HCT116 (cell line): ENCODE data around the gene CAPN2. TPM values are rescaled to one million over a fixed set of nuclear protein-coding genes. Genes with fewer than 3 reads are reported as not detected.

ENCODE experiments used
- ATAC-seq: fragments of 200-7000 bp; cut with Tn5 transposase; 2 replicates; pipeline ENCODE4 v1.9.1; 2020; ENCODE audit warnings: mild to moderate bottlenecking, moderate library complexity
- BruUV-seq: library from RNA; stranded (reverse); fragments of 400-500 nt; replicated peaks from 2 replicates; lab custom pipeline; 2021; lab: Mats Ljungman, UMichigan
- CTCF ChIA-PET: fragments of 300-600 bp; sonication (Branson Sonifier 250); formaldehyde crosslinking; loops from one replicate; lab custom pipeline; 2021; ENCODE audit warnings: antibody characterized with exemption; lab: Charles Lee
- POLR2A ChIA-PET: fragments of 300-600, 350-600 bp; sonication (Branson Sonifier 250); formaldehyde crosslinking; loops from one replicate; lab custom pipeline; 2021; ENCODE audit warnings: antibody characterized with exemption; lab: Charles Lee
- RAD21 ChIA-PET, 2 experiments: fragments of 300-600 bp; sonication (Branson Sonifier 250); formaldehyde crosslinking; loops; one replicate each; lab custom pipeline; 2023; ENCODE audit warnings: low total read pairs in 2 of 2; ENCODE audit not compliant: uncharacterized antibody in 2 of 2, unreplicated experiment in 2 of 2, low non-redundant PET in 1 of 2; lab: Charles Lee
- DNase-seq: peaks from one replicate; pipeline ENCODE4 v3.0.0-alpha.2; 2010; ENCODE audit warnings: low read depth, low spot score
- H2AFZ ChIP-seq: fragments of 200-600 bp; shearing (Covaris generic), sonication (generic); 2 replicates; pipeline ENCODE4 v1.6.1; 2017; ENCODE audit warnings: low read depth, mixed run types, mixed read lengths, antibody characterized with exemption, low read length; ENCODE audit not compliant: poor library complexity, severe bottlenecking
- H3K27ac ChIP-seq: 2 replicates; pipeline ENCODE4 v1.5.1; 2012; ENCODE audit warnings: low read depth, low read length
- H3K27me3 ChIP-seq: fragments of 200-600 bp; sonication (generic); 2 replicates; pipeline ENCODE4 v1.6.1; 2016; ENCODE audit warnings: mixed run types, low read length, mixed read lengths; ENCODE audit not compliant: insufficient read depth
- H3K36me3 ChIP-seq, 2 experiments: fragments of 200-500 bp in 1 of 2; fragments of 200-600 bp in 1 of 2; sonication (Bioruptor generic) in 1 of 2; sonication (generic) in 1 of 2; 2 replicates each; pipeline versions ENCODE4 v1.5.1 to v1.6.1; 2014 to 2016; ENCODE audit warnings: low read length in 2 of 2, inconsistent platforms in 1 of 2, mixed read lengths in 1 of 2, mixed run types in 1 of 2; ENCODE audit not compliant: insufficient read depth in 2 of 2, control insufficient read depth in 1 of 2
- H3K4me1 ChIP-seq, 2 experiments: fragments of 200-600 bp in 1 of 2; sonication (generic) in 1 of 2; 2 replicates each; pipeline versions ENCODE4 v1.5.1 to v1.6.1; 2012 to 2017; ENCODE audit warnings: low read length in 2 of 2, inconsistent platforms in 1 of 2, mild to moderate bottlenecking in 1 of 2, mixed read lengths in 1 of 2, mixed run types in 1 of 2, moderate library complexity in 1 of 2; ENCODE audit not compliant: insufficient read depth in 2 of 2, control insufficient read depth in 1 of 2
- H3K4me2 ChIP-seq: fragments of 200-600 bp; sonication (generic); 2 replicates; pipeline ENCODE4 v1.6.1; 2017; ENCODE audit warnings: mixed run types, low read length, mixed read lengths
- H3K4me3 ChIP-seq, 2 experiments: fragments of 200-600 bp in 1 of 2; sonication (generic) in 1 of 2; replicated peaks in 1 of 2; 2 replicates each; pipeline ENCODE4 v1.5.1; 2011 to 2016; ENCODE audit warnings: low read length in 2 of 2, control low read depth in 1 of 2, low read depth in 1 of 2, mild to moderate bottlenecking in 1 of 2, mixed read lengths in 1 of 2, mixed run types in 1 of 2
- H3K79me2 ChIP-seq: fragments of 200-600 bp; sonication (generic); 2 replicates; pipeline ENCODE4 v1.6.1; 2017; ENCODE audit warnings: mild to moderate bottlenecking, mixed run types, low read length, moderate library complexity, mixed read lengths; ENCODE audit not compliant: insufficient read depth
- H3K9ac ChIP-seq: fragments of 200-600 bp; sonication (generic); 2 replicates; pipeline ENCODE4 v1.6.1; 2016; ENCODE audit warnings: low read length, mixed read lengths
- H3K9me2 ChIP-seq: fragments of 200-600 bp; sonication (generic), shearing (Covaris generic); 2 replicates; pipeline ENCODE4 v1.6.1; 2017; ENCODE audit warnings: mixed run types, mild to moderate bottlenecking, moderate library complexity; ENCODE audit not compliant: insufficient read depth
- H3K9me3 ChIP-seq, 2 experiments: fragments of 200-500 bp in 1 of 2; fragments of 200-600 bp in 1 of 2; sonication (Bioruptor generic) in 1 of 2; sonication (generic) in 1 of 2; 2 replicates each; pipeline ENCODE4 v1.6.1; 2014 to 2017; ENCODE audit warnings: low read length in 2 of 2, mixed read lengths in 2 of 2, inconsistent platforms in 1 of 2, low read depth in 1 of 2, mild to moderate bottlenecking in 1 of 2, mixed run types in 1 of 2, moderate library complexity in 1 of 2; ENCODE audit not compliant: control insufficient read depth in 1 of 2, insufficient read depth in 1 of 2
- H4K20me1 ChIP-seq: fragments of 200-600 bp; sonication (generic), shearing (Covaris generic); 2 replicates; pipeline ENCODE4 v1.6.1; 2017; ENCODE audit warnings: mixed run types, mild to moderate bottlenecking, moderate library complexity; ENCODE audit not compliant: insufficient read depth
- CBX3 ChIP-seq: IDR thresholded peaks from 2 replicates; pipeline ENCODE4 v1.6.1; 2012; ENCODE audit warnings: low read depth
- CEBPB ChIP-seq: IDR thresholded peaks from 2 replicates; pipeline ENCODE4 v1.6.1; 2012; ENCODE audit warnings: low read depth
- ELF1 ChIP-seq: IDR thresholded peaks from 2 replicates; pipeline ENCODE4 v1.6.1; 2012; ENCODE audit warnings: low read depth, borderline replicate concordance
- EZH2 ChIP-seq: fragments of 200-600 bp; sonication (generic); IDR thresholded peaks from 2 replicates; pipeline ENCODE4 v1.6.1; 2017; ENCODE audit warnings: antibody characterized with exemption, mixed run types
- EZH2phosphoT487 ChIP-seq: fragments of 200-600 bp; IDR thresholded peaks from 2 replicates; pipeline ENCODE4 v1.6.1; 2018; ENCODE audit warnings: antibody characterized with exemption, borderline replicate concordance
- FOSL1 ChIP-seq: IDR thresholded peaks from 2 replicates; pipeline ENCODE4 v1.6.1; 2012; ENCODE audit warnings: low read depth
- JUND ChIP-seq: IDR thresholded peaks from 2 replicates; pipeline ENCODE4 v1.6.1; 2012
- MAX ChIP-seq: IDR thresholded peaks from 2 replicates; pipeline ENCODE4 v1.6.1; 2012
- POLR2A ChIP-seq: IDR thresholded peaks from 2 replicates; pipeline ENCODE4 v1.7.0; 2011; ENCODE audit warnings: borderline replicate concordance; ENCODE audit not compliant: insufficient read depth, insufficient read length; ENCODE audit errors: extremely low read depth
- POLR2AphosphoS5 ChIP-seq: IDR thresholded peaks from 2 replicates; pipeline ENCODE4 v1.6.1; 2011; ENCODE audit warnings: mild to moderate bottlenecking, low read depth, low read length, moderate library complexity
- SIN3A ChIP-seq: IDR thresholded peaks from 2 replicates; pipeline ENCODE4 v1.6.1; 2012; ENCODE audit warnings: low read depth
- SP1 ChIP-seq: IDR thresholded peaks from 2 replicates; pipeline ENCODE4 v1.6.1; 2012; ENCODE audit warnings: low read depth
- SRF ChIP-seq: IDR thresholded peaks from 2 replicates; pipeline ENCODE4 v1.6.1; 2012; ENCODE audit warnings: low read depth
- TCF7L2 ChIP-seq: IDR thresholded peaks from 2 replicates; pipeline ENCODE4 v1.7.0; 2011; ENCODE audit warnings: borderline replicate concordance, inconsistent platforms; ENCODE audit not compliant: insufficient read depth, insufficient read length; ENCODE audit errors: extremely low read depth
- YY1 ChIP-seq: IDR thresholded peaks from 2 replicates; pipeline ENCODE4 v1.6.1; 2011; ENCODE audit warnings: low read length, low read depth, moderate library complexity, mild to moderate bottlenecking; ENCODE audit not compliant: insufficient replicate concordance; ENCODE audit errors: extremely low read depth
- ZFX ChIP-seq: fragments of 450-650 bp; IDR thresholded peaks from 2 replicates; pipeline ENCODE4 v1.6.1; 2017
- intact Hi-C: fragments of 100-400 bp; cut with micrococcal nuclease; formaldehyde crosslinking; loops from 2 replicates; pipeline ENCODE4 v1.10.0; 2022
- total RNA-seq: library from RNA; stranded (reverse); gene quantifications from one replicate; pipeline ENCODE4 v1.2.1, GENCODE V29; 2021; ENCODE audit not compliant: unreplicated experiment
- TF ChIP-seq, protein P1 (sequence below): IDR thresholded peaks from 2 replicates; pipeline ENCODE4 v1.6.1; 2011; ENCODE audit warnings: mild to moderate bottlenecking, low read length, moderate library complexity; ENCODE audit not compliant: insufficient replicate concordance; ENCODE audit errors: extremely low read depth
- TF ChIP-seq, protein P2 (sequence below): IDR thresholded peaks from 2 replicates; pipeline ENCODE4 v1.6.1; 2012
- TF ChIP-seq, protein P3 (sequence below), 3 experiments: fragments of 200-600 bp in 1 of 3; sonication (generic) in 1 of 3; IDR thresholded peaks in 2 of 3; conservative IDR thresholded peaks in 1 of 3; 2 replicates each; pipeline ENCODE4 v1.5.1; 2012 to 2017; ENCODE audit warnings: low read depth in 2 of 3, low read length in 2 of 3, antibody characterized with exemption in 1 of 3, borderline replicate concordance in 1 of 3, control low read depth in 1 of 3, mild to moderate bottlenecking in 1 of 3, mixed read lengths in 1 of 3, mixed run types in 1 of 3, moderate library complexity in 1 of 3; ENCODE audit not compliant: insufficient read depth in 1 of 3
- TF ChIP-seq, protein P4 (sequence below): IDR thresholded peaks from 2 replicates; pipeline ENCODE4 v1.6.1; 2012; ENCODE audit warnings: low read depth

Gene CAPN2
- total RNA-seq, 1 experiment from 2014 or later: 173 TPM

DNA sequence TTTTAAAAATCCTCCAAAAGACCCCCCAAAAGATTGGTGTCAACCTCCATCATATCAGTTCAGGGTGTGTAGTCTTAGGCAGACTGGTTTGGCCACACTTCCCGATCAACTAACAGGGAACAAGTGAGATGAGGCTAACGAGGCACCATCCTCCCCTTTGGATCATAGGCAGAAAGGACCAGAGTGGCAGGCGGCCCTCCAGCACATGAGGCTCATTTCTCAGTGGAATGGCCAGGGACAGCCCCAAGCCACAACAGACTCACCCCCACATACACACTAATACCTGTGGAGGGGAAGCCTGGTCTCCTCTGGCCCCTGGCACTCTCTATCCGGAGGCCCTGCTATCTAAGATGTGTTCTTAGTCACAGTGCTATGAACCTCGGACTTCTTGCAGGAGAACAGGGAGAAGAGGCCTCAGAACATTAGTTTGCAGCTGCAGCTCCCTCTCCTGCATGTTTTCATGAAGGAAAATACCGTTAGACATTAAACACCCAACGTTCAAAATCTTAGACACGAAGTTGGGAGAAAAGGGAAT is 17.3 kb upstream of the CAPN2 start:
- CTCF ChIA-PET: interaction anchor here (1.0 to 2.4 kb wide), 4 partner anchors 12 to 138 kb away, joined by 4 to 12 read pairs (median 4); no protein-coding TSS in a partner anchor

More for the DNA sequence above, 17.3 kb upstream of the CAPN2 start:
- Histone ChIP-seq H3K4me1 (peaks cover 4 to 23% of the 10 kb centered on the region in 2 experiments), H3K79me2 (no peaks in the 10 kb centered on the region), H3K9ac (no peak overlapping the region), H2AFZ (no peak overlapping the region)
- POLR2A ChIA-PET: no interaction called here
- no peak for DNase-seq
- intact Hi-C loops: loop anchor here (5.0 kb wide), 3 partner anchors 297 to 762 kb away; no protein-coding TSS in a partner anchor
- TF ChIP-seq EZH2phosphoT487 (no peak), ELF1 (no peak), SP1 (no peak), CEBPB (no peak), YY1 (no peak), ZFX (no peak), JUND (no peak), SRF (no peak), POLR2A (no peak), FOSL1 (no peak), EZH2 (no peak), MAX (no peak), POLR2AphosphoS5 (no peak), TCF7L2 (no peak), SIN3A (no peak), CBX3 (no peak)
- TF ChIP-seq, protein P1, sequence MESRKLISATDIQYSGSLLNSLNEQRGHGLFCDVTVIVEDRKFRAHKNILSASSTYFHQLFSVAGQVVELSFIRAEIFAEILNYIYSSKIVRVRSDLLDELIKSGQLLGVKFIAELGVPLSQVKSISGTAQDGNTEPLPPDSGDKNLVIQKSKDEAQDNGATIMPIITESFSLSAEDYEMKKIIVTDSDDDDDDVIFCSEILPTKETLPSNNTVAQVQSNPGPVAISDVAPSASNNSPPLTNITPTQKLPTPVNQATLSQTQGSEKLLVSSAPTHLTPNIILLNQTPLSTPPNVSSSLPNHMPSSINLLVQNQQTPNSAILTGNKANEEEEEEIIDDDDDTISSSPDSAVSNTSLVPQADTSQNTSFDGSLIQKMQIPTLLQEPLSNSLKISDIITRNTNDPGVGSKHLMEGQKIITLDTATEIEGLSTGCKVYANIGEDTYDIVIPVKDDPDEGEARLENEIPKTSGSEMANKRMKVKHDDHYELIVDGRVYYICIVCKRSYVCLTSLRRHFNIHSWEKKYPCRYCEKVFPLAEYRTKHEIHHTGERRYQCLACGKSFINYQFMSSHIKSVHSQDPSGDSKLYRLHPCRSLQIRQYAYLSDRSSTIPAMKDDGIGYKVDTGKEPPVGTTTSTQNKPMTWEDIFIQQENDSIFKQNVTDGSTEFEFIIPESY: no peak
- TF ChIP-seq, protein P2, sequence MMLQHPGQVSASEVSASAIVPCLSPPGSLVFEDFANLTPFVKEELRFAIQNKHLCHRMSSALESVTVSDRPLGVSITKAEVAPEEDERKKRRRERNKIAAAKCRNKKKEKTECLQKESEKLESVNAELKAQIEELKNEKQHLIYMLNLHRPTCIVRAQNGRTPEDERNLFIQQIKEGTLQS: no peak
- TF ChIP-seq, protein P3, sequence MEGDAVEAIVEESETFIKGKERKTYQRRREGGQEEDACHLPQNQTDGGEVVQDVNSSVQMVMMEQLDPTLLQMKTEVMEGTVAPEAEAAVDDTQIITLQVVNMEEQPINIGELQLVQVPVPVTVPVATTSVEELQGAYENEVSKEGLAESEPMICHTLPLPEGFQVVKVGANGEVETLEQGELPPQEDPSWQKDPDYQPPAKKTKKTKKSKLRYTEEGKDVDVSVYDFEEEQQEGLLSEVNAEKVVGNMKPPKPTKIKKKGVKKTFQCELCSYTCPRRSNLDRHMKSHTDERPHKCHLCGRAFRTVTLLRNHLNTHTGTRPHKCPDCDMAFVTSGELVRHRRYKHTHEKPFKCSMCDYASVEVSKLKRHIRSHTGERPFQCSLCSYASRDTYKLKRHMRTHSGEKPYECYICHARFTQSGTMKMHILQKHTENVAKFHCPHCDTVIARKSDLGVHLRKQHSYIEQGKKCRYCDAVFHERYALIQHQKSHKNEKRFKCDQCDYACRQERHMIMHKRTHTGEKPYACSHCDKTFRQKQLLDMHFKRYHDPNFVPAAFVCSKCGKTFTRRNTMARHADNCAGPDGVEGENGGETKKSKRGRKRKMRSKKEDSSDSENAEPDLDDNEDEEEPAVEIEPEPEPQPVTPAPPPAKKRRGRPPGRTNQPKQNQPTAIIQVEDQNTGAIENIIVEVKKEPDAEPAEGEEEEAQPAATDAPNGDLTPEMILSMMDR (IDR thresholded peaks at IDR 0.05 in 2 of 3, conservative IDR thresholded peaks at IDR 0.05 in 1 of 3; ENCODE audit: borderline replicate concordance in 1 of 3, insufficient read depth in 1 of 3, low read depth in 2 of 3, low read length in 2 of 3): no peak
- TF ChIP-seq, protein P4, sequence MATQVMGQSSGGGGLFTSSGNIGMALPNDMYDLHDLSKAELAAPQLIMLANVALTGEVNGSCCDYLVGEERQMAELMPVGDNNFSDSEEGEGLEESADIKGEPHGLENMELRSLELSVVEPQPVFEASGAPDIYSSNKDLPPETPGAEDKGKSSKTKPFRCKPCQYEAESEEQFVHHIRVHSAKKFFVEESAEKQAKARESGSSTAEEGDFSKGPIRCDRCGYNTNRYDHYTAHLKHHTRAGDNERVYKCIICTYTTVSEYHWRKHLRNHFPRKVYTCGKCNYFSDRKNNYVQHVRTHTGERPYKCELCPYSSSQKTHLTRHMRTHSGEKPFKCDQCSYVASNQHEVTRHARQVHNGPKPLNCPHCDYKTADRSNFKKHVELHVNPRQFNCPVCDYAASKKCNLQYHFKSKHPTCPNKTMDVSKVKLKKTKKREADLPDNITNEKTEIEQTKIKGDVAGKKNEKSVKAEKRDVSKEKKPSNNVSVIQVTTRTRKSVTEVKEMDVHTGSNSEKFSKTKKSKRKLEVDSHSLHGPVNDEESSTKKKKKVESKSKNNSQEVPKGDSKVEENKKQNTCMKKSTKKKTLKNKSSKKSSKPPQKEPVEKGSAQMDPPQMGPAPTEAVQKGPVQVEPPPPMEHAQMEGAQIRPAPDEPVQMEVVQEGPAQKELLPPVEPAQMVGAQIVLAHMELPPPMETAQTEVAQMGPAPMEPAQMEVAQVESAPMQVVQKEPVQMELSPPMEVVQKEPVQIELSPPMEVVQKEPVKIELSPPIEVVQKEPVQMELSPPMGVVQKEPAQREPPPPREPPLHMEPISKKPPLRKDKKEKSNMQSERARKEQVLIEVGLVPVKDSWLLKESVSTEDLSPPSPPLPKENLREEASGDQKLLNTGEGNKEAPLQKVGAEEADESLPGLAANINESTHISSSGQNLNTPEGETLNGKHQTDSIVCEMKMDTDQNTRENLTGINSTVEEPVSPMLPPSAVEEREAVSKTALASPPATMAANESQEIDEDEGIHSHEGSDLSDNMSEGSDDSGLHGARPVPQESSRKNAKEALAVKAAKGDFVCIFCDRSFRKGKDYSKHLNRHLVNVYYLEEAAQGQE: no peak
- TF ChIP-seq, all 23 proteins: peak for 0
- H3K9me3 ChIP-seq: no peaks in the 10 kb centered on the region
- H3K36me3 ChIP-seq: no peaks in the 10 kb centered on the region
- H3K4me2 ChIP-seq: no peak overlapping the region
- no peak overlapping the region for H3K27ac ChIP-seq
- H4K20me1 ChIP-seq: no peaks in the 10 kb centered on the region
- no peak for ATAC-seq
- H3K27me3 ChIP-seq: no peaks in the 10 kb centered on the region
- H3K9me2 ChIP-seq: no peaks in the 10 kb centered on the region
- RAD21 ChIA-PET: no interaction called here
- H3K4me3 ChIP-seq: no peak overlapping the region
- no TSS peak for BruUV-seq
